ENCODE results near the gene AGAP3.

DNA sequence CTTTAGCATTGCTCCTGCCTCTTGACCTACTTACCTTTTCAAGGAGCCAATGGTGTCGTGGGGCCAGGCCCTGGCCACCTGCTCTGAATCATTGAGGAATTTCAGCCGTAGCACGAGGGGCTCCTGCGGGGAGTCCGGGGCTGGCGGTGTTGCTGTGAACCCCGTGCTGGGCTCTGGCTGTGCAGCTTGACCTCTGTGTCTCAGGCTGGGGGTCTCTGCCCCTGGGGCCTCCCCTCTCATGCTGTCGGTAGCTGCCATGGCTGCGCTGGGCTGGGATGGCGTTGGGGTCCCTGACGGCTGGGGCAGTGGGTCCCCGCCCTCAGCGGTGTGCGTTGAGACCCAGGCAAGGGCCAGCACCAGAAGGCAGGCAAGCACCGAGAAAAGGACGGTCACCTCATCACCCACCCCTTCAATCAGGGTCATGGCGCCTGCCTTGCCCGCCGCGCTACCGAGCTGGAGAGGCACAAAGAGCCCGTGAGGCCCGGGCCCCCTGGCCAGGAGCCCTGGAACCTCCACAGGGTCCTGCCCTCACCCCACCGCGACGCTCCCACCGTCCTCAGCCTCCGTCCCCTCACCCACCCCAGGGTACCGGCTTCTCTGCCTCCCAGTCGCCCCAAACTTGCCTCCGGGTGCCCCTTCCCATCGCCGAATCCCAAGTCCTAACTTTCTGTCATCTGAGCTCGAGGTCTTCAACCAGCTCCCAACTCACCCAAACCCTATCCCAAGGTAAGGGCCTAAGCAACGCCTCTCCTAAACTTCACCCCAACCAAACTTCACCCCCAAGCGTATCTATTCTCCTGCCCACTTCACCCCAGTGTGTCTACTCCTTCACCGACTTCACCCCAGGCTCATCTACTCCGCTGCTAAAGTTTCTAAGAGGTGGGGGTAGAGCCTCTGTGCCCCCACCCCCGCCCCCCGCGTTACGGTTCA is 3.9 kb upstream of the AGAP3 start:
- TF ChIP-seq, protein P1, sequence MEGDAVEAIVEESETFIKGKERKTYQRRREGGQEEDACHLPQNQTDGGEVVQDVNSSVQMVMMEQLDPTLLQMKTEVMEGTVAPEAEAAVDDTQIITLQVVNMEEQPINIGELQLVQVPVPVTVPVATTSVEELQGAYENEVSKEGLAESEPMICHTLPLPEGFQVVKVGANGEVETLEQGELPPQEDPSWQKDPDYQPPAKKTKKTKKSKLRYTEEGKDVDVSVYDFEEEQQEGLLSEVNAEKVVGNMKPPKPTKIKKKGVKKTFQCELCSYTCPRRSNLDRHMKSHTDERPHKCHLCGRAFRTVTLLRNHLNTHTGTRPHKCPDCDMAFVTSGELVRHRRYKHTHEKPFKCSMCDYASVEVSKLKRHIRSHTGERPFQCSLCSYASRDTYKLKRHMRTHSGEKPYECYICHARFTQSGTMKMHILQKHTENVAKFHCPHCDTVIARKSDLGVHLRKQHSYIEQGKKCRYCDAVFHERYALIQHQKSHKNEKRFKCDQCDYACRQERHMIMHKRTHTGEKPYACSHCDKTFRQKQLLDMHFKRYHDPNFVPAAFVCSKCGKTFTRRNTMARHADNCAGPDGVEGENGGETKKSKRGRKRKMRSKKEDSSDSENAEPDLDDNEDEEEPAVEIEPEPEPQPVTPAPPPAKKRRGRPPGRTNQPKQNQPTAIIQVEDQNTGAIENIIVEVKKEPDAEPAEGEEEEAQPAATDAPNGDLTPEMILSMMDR (IDR thresholded peaks at IDR 0.05): no peak
- TF ChIP-seq EP300 (IDR thresholded peaks at IDR 0.05; ENCODE audit: low read depth): no peak
